Gastroesophageal sphincter (tissue), 4 donors: ENCODE data around the gene ODAPH. TPM values are rescaled to one million over a fixed set of nuclear protein-coding genes. Genes with fewer than 3 reads are reported as not detected.
"Not testable (repeated sequence)": the region's sequence is repeated elsewhere in the genome, so short reads cannot be mapped to it uniquely, and the experiment has no call there.

ENCODE experiments used
- ATAC-seq: fragments of 150-250 bp; one replicate; pipeline ENCODE4 v1.9.1; 2016; ENCODE audit warnings: mild to moderate bottlenecking, moderate library complexity
- H3K27ac ChIP-seq, 4 donors: fragments of 200-600 bp; sonication (generic) in 3 of 4; 1 replicate in 3 of 4; 2 replicates in 1 of 4; pipeline ENCODE4 v1.5.1; 2016 to 2019
- H3K27me3 ChIP-seq: fragments of 200-600 bp; sonication (generic); one replicate; pipeline ENCODE4 v1.5.1; 2019
- H3K36me3 ChIP-seq, 2 donors: fragments of 200-600 bp; sonication (generic); one replicate each; pipeline ENCODE4 v1.5.1; 2019; ENCODE audit warnings: control low read depth in 1 of 2
- H3K4me1 ChIP-seq, 3 donors: fragments of 200-600 bp; sonication (generic); 1 replicate in 2 of 3; 2 replicates in 1 of 3; pipeline ENCODE4 v1.5.1; 2016 to 2019; ENCODE audit warnings: control low read depth in 2 of 3
- H3K4me3 ChIP-seq, 2 donors: fragments of 200-600 bp; sonication (generic); one replicate each; pipeline ENCODE4 v1.5.1; 2019; ENCODE audit warnings: mild to moderate bottlenecking in 1 of 2, moderate library complexity in 1 of 2
- H3K9me3 ChIP-seq, 3 donors: fragments of 200-600 bp; sonication (generic); one replicate each; pipeline ENCODE4 v1.5.1; 2017 to 2019; ENCODE audit warnings: control low read depth in 2 of 3
- CTCF ChIP-seq, 4 experiments: fragments of 200-600 bp in 2 of 4; fragments of 450-650 bp in 2 of 4; sonication (generic) in 1 of 4; IDR thresholded peaks; one replicate each; pipeline ENCODE4 v1.5.1; 2017 to 2019; ENCODE audit warnings: antibody characterized with exemption in 4 of 4, mild to moderate bottlenecking in 2 of 4, moderate library complexity in 2 of 4
- EP300 ChIP-seq: sonication (generic); formaldehyde crosslinking; IDR thresholded peaks from one replicate; pipeline ENCODE4 v1.6.1; 2017; ENCODE audit warnings: antibody characterized with exemption, mild to moderate bottlenecking
- POLR2A ChIP-seq, 2 donors: fragments of 450-650 bp; IDR thresholded peaks; one replicate each; pipeline ENCODE4 v1.6.1; 2017; ENCODE audit warnings: antibody characterized with exemption in 2 of 2, mild to moderate bottlenecking in 2 of 2, moderate library complexity in 1 of 2
- POLR2AphosphoS5 ChIP-seq: sonication (generic); formaldehyde crosslinking; IDR thresholded peaks from one replicate; pipeline ENCODE4 v1.6.1; 2017; ENCODE audit warnings: antibody characterized with exemption
- WGBS, 2 donors: methylation state at CpG; one replicate each; pipeline ENCODE4 v1.1.5; 2018; ENCODE audit warnings: low coverage in 1 of 2; 5-methylcytosine and 5-hydroxymethylcytosine counted together
- total RNA-seq, 4 donors: library from RNA; depleted of rRNA; stranded (reverse); fragments of >200 nt; gene quantifications; one replicate each; pipeline ENCODE4 v1.1.0, GENCODE V29; 2016

ODAPH gene
- total RNA-seq, 4 donors from 2014 or later = not detected

- Histone ChIP-seq H3K4me1 (no peaks in the 10 kb centered on the region), H3K4me3 (no peak overlapping the region), H3K36me3 (peaks cover 8 to 90% of the 10 kb centered on the region in 2 donors), H3K27me3 (no peaks in the 10 kb centered on the region), H3K9me3 (no peaks in the 10 kb centered on the region), H3K27ac (no peak overlapping the region)
- ATAC-seq = no peak
- TF ChIP-seq POLR2AphosphoS5 = no peak
- TF ChIP-seq CTCF (IDR thresholded peaks at IDR 0.05) = no peak
- no peak for TF ChIP-seq POLR2A (IDR thresholded peaks at IDR 0.05)
- no peak for TF ChIP-seq EP300
- WGBS, 2 donors = 82% methylated on average over 1 of the region's 1 CpG; no CpG with 5 or more reads in 1 of the 2 donors
Observed at GRCh38 chr4:75525910-75526309, 30.0 kb upstream of the ODAPH start.

- H3K4me3 ChIP-seq = no peak overlapping the region
- H3K36me3 ChIP-seq = peaks cover 8 to 96% of the 10 kb centered on the region in 2 donors
- no peaks in the 10 kb centered on the region for H3K27me3 ChIP-seq
- H3K9me3 ChIP-seq = no peaks in the 10 kb centered on the region
- no peaks in the 10 kb centered on the region for H3K4me1 ChIP-seq
- H3K27ac ChIP-seq = no peak overlapping the region
- no peak for ATAC-seq
- TF ChIP-seq POLR2AphosphoS5 (no peak), EP300 (no peak), CTCF (IDR thresholded peaks at IDR 0.05) (no peak), POLR2A (IDR thresholded peaks at IDR 0.05) (no peak)
Observed at GRCh38 chr4:75527482-75527881, 28.4 kb upstream of the ODAPH start.

GRCh38 chr4:75530556-75531322 lies 25.1 kb upstream of the ODAPH start:
- Histone ChIP-seq H3K27ac (no peak overlapping the region), H3K4me3 (no peak overlapping the region), H3K4me1 (no peaks in the 10 kb centered on the region), H3K36me3 (peaks cover 8 to 77% of the 10 kb centered on the region in 2 donors), H3K9me3 (no peaks in the 10 kb centered on the region), H3K27me3 (no peaks in the 10 kb centered on the region)
- no peak for ATAC-seq
- WGBS, 2 donors = 100% methylated on average over 1 to 2 of the region's 2 CpGs
- TF ChIP-seq POLR2A (IDR thresholded peaks at IDR 0.05) (no peak), EP300 (no peak), CTCF (IDR thresholded peaks at IDR 0.05) (no peak), POLR2AphosphoS5 (no peak)

- H3K4me1 ChIP-seq, H3K4me3 ChIP-seq, ATAC-seq, H3K27ac ChIP-seq, H3K9me3 ChIP-seq, H3K27me3 ChIP-seq: not testable (repeated sequence)
- WGBS, 2 donors = 95 to 98% methylated on average over 7 of the region's 7 CpGs
- peaks cover 3 to 68% of the 10 kb centered on the region in 2 donors for H3K36me3 ChIP-seq
Observed at GRCh38 chr4:75531536-75532143, 24.2 kb upstream of the ODAPH start.

GRCh38 chr4:75533339-75533887 lies 22.5 kb upstream of the ODAPH start:
- ATAC-seq, H3K27me3 ChIP-seq, H3K4me1 ChIP-seq, H3K4me3 ChIP-seq, H3K9me3 ChIP-seq, H3K27ac ChIP-seq: not testable (repeated sequence)
- whole genome bisulfite sequencing, 2 donors = 92 to 94% methylated on average over 2 to 4 of the region's 4 CpGs
- H3K36me3 ChIP-seq = peaks cover 0 to 50% of the 10 kb centered on the region in 2 donors

- H3K36me3 ChIP-seq = peaks cover 0 to 46% of the 10 kb centered on the region in 2 donors
- not testable (repeated sequence) for H3K4me3 ChIP-seq, H3K27me3 ChIP-seq, H3K27ac ChIP-seq, H3K9me3 ChIP-seq, H3K4me1 ChIP-seq, ATAC-seq
Observed at GRCh38 chr4:75533926-75534325, 21.9 kb upstream of the ODAPH start.

GRCh38 chr4:75537308-75537707 lies 18.6 kb upstream of the ODAPH start:
- ATAC-seq, H3K27ac ChIP-seq, H3K27me3 ChIP-seq, H3K4me1 ChIP-seq, H3K4me3 ChIP-seq, H3K9me3 ChIP-seq: not testable (repeated sequence)
- peaks cover 0 to 32% of the 10 kb centered on the region in 2 donors for H3K36me3 ChIP-seq
- WGBS, 2 donors = 84 to 91% methylated on average over 5 to 6 of the region's 6 CpGs
